22Rv1 (cell line): Measurements from ENCODE around the gene NUP205.

Experiments used
- CTCF ChIP-seq: fragments of 450-650 bp; IDR thresholded peaks from 2 replicates; pipeline ENCODE4 v1.5.1; 2017; ENCODE audit warnings: mild to moderate bottlenecking
- ZFX ChIP-seq: fragments of 450-650 bp; IDR thresholded peaks from 2 replicates; pipeline ENCODE4 v1.6.1; 2017; ENCODE audit warnings: antibody characterized with exemption, borderline replicate concordance

DNA sequence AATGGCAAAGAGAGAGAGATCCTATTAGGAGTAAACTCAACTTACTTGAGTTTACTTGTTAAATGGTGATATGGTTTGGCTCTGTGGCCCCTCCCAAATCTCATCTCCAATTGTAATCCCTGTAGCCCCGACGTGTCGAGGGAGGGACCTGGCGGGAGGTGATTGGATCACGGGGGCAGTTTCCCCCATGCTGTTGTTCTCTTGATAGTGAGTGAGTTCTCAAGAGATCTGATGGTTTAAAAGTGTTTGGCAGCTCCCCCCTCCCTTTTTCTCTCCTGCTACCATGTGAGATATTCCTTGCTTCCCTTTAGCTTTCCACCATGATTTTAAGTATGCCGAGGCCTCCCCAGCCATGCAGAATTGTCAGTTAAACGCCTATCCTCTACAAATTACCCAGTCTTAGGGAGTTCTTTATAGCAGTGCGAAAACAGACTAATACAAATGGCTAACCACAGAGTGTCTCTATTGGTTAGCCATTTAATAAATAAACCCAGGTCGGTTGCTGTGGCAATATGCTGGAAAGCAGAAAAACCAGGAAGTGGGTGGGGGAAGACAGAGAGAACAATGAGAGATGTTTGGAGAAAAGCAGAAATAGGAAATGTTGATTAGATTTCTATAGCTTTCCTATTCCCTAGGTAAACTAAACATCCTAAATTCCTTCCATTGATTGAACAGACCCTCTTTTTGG is 101.6 kb downstream of the NUP205 start:
- no peak for TF ChIP-seq CTCF
- TF ChIP-seq ZFX: no peak
